COLO668 (cell line): Measurements from ENCODE around the gene SPHKAP.
"Not testable (repeated sequence)": the region's sequence is repeated elsewhere in the genome, so short reads cannot be mapped to it uniquely, and the experiment has no call there.

Experiments used
- DNase-seq: peaks from one replicate; lab custom pipeline; 2025; ENCODE audit not compliant: unreplicated experiment; lab: John Stamatoyannopoulos, UW

SPHKAP gene

GRCh38 chr2:228181098-228182019, at the start of gene SPHKAP:
TSS of gene SPHKAP (minus strand) at chr2:228181687. CDS start at chr2:228181598, 89 bp downstream.
- DNase-seq = peak; percentile 51

GRCh38 chr2:228227466-228227865, 46.0 kb upstream of the SPHKAP start:
- no peak for DNase-seq

GRCh38 chr2:228224410-228224809, 42.9 kb upstream of the SPHKAP start:
- DNase-seq = no peak

- not testable (repeated sequence) for DNase-seq
Measured at GRCh38 chr2:228218593-228218992, 37.1 kb upstream of the SPHKAP start.

GRCh38 chr2:228197504-228197903, 16.0 kb upstream of the SPHKAP start:
- DNase-seq = no peak

GRCh38 chr2:228180181-228181097, 1.0 kb downstream of the SPHKAP start:
- peak; percentile 49 for DNase-seq

- no peak for DNase-seq
Measured at GRCh38 chr2:228167290-228167689, 14.2 kb downstream of the SPHKAP start.

- DNase-seq = no peak
Measured at GRCh38 chr2:228164718-228165117, 16.8 kb downstream of the SPHKAP start.

- DNase-seq = no peak
Measured at GRCh38 chr2:228157841-228158240, 23.6 kb downstream of the SPHKAP start.

- no peak for DNase-seq
Measured at GRCh38 chr2:228144961-228145360, 36.5 kb downstream of the SPHKAP start.

- DNase-seq = no peak
Measured at GRCh38 chr2:228140934-228141528, 40.5 kb downstream of the SPHKAP start.

- no peak for DNase-seq
Measured at GRCh38 chr2:228136027-228136426, 45.5 kb downstream of the SPHKAP start.

GRCh38 chr2:228135300-228135699, 46.2 kb downstream of the SPHKAP start:
- no peak for DNase-seq

- DNase-seq = no peak
Measured at GRCh38 chr2:228131833-228132232, 49.7 kb downstream of the SPHKAP start.

GRCh38 chr2:228126401-228126800, 55.1 kb downstream of the SPHKAP start:
- DNase-seq = no peak

GRCh38 chr2:228118940-228119339, 62.5 kb downstream of the SPHKAP start:
- no peak for DNase-seq

GRCh38 chr2:228107846-228108245, 73.6 kb downstream of the SPHKAP start:
- no peak for DNase-seq

- no peak for DNase-seq
Measured at GRCh38 chr2:228105526-228106250, 75.8 kb downstream of the SPHKAP start.

GRCh38 chr2:228104215-228104614, 77.3 kb downstream of the SPHKAP start:
- DNase-seq = no peak

- no peak for DNase-seq
Measured at GRCh38 chr2:228103379-228103778, 78.1 kb downstream of the SPHKAP start.

GRCh38 chr2:228102949-228103348, 78.5 kb downstream of the SPHKAP start:
- no peak for DNase-seq
